Neutrophil (primary cell): Measurements from ENCODE around the gene CHRNB2.

ENCODE experiments used
- H3K27ac ChIP-seq: fragments of 200-600 bp; sonication (generic); 2 replicates; pipeline ENCODE4 v1.5.1; 2016; ENCODE audit warnings: mild to moderate bottlenecking, moderate library complexity
- H3K27me3 ChIP-seq: fragments of 200-600 bp; sonication (generic); 2 replicates; pipeline ENCODE4 v1.6.0; 2016; ENCODE audit warnings: mild to moderate bottlenecking
- H3K36me3 ChIP-seq: fragments of 200-600 bp; sonication (generic); 2 replicates; pipeline ENCODE4 v1.5.1; 2017
- H3K4me1 ChIP-seq, 2 experiments: fragments of 200-600 bp in 1 of 2; sonication (generic) in 1 of 2; 1 replicate in 1 of 2; 2 replicates in 1 of 2; pipeline versions ENCODE4 v1.5.1 to v1.6.1; 2013 to 2016; ENCODE audit warnings: low read depth in 1 of 2, low read length in 1 of 2, mild to moderate bottlenecking in 1 of 2, moderate library complexity in 1 of 2; ENCODE audit not compliant: control insufficient read depth in 1 of 2, insufficient read depth in 1 of 2
- H3K4me3 ChIP-seq, 2 experiments: fragments of 200-600 bp in 1 of 2; sonication (generic) in 1 of 2; 1 replicate in 1 of 2; 2 replicates in 1 of 2; pipeline ENCODE4 v1.5.1; 2013 to 2016; ENCODE audit warnings: low read depth in 1 of 2, low read length in 1 of 2, mild to moderate bottlenecking in 1 of 2, moderate library complexity in 1 of 2
- H3K9me3 ChIP-seq: fragments of 200-600 bp; sonication (generic); 2 replicates; pipeline ENCODE4 v1.5.1; 2016
- CTCF ChIP-seq: fragments of 200-600 bp; sonication (generic); IDR thresholded peaks from 2 replicates; pipeline ENCODE4 v1.5.1; 2016; ENCODE audit warnings: antibody characterized with exemption

Gene CHRNB2

GRCh38 chr1:154539486-154540483 lies 27.8 kb upstream of the CHRNB2 start:
- H3K4me3 ChIP-seq: no peak overlapping the region
- H3K4me1 ChIP-seq: no peaks in the 10 kb centered on the region
- peaks cover 8% of the 10 kb centered on the region for H3K27me3 ChIP-seq
- no peak overlapping the region for H3K27ac ChIP-seq
- H3K36me3 ChIP-seq: no peaks in the 10 kb centered on the region
- H3K9me3 ChIP-seq: no peaks in the 10 kb centered on the region
- TF ChIP-seq CTCF: no peak

GRCh38 chr1:154541231-154541630 lies 26.3 kb upstream of the CHRNB2 start:
- H3K4me3 ChIP-seq: no peak overlapping the region
- no peaks in the 10 kb centered on the region for H3K9me3 ChIP-seq
- no peaks in the 10 kb centered on the region for H3K36me3 ChIP-seq
- no peak for TF ChIP-seq CTCF
- H3K4me1 ChIP-seq: no peaks in the 10 kb centered on the region
- H3K27me3 ChIP-seq: peaks cover 8% of the 10 kb centered on the region
- H3K27ac ChIP-seq: no peak overlapping the region

GRCh38 chr1:154546264-154547063 lies 21.1 kb upstream of the CHRNB2 start:
- H3K9me3 ChIP-seq: no peaks in the 10 kb centered on the region
- H3K4me1 ChIP-seq: no peaks in the 10 kb centered on the region
- H3K27me3 ChIP-seq: peaks cover 1% of the 10 kb centered on the region
- peaks cover 37% of the 10 kb centered on the region for H3K36me3 ChIP-seq
- H3K27ac ChIP-seq: no peak overlapping the region
- TF ChIP-seq CTCF: no peak
- H3K4me3 ChIP-seq: no peak overlapping the region

GRCh38 chr1:154547105-154547732 lies 20.4 kb upstream of the CHRNB2 start:
- Histone ChIP-seq H3K27ac (no peak overlapping the region), H3K4me3 (no peak overlapping the region), H3K36me3 (peaks cover 44% of the 10 kb centered on the region), H3K9me3 (no peaks in the 10 kb centered on the region), H3K4me1 (no peaks in the 10 kb centered on the region), H3K27me3 (no peaks in the 10 kb centered on the region)
- no peak for TF ChIP-seq CTCF

- no peaks in the 10 kb centered on the region for H3K4me1 ChIP-seq
- H3K4me3 ChIP-seq: no peak overlapping the region
- TF ChIP-seq CTCF: no peak
- H3K27ac ChIP-seq: no peak overlapping the region
- H3K9me3 ChIP-seq: no peaks in the 10 kb centered on the region
- H3K27me3 ChIP-seq: no peaks in the 10 kb centered on the region
- H3K36me3 ChIP-seq: peaks cover 52% of the 10 kb centered on the region
These were observed 19.6 kb upstream of the CHRNB2 start for GRCh38 chr1:154548028-154548427.
